GM15510 (cell line): ENCODE data around the gene MRPL27.

Experiments used
- POLR2A ChIP-seq: IDR thresholded peaks from 3 replicates; pipeline ENCODE4 v1.6.1; 2011; ENCODE audit warnings: borderline replicate concordance; ENCODE audit not compliant: insufficient read length; ENCODE audit errors: extremely low read depth

MRPL27 gene

DNA sequence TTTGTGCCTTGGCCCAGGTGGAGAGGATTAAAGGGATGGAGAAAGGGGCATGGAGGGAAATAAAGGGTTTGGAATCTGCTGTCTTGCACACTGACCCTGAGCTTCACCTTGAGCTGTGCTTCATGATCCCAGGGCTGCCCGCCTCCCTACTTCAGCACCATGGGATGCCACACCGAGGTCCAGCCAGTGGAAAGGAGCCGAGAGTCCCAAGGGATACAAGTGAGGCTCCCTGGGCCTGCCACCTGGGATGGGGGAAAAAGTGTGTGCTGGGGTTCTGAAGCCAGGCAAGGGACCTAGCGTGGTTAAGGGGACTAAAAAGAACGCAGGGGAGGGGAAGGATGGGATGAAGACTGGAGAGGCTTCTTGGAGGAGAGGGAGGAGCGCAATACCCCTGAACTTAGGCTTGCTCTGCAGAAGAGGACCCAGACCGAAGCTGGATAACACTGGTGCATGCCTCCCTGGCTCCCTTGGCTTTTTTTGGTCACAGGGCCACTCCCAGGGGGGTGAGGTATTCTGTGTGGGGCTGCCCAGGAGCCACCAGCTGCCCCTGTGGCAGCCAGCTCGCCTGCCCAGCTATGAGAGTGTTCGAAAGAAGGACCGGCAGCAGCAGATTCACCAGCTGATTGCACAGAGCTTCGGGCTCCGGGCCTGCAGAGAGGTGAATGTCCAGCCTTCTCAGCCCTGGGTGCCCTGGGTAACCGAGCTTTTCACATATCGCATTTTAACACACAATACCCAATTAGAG lies 7.2 kb downstream of the MRPL27 start:
- TF ChIP-seq POLR2A = no peak

DNA sequence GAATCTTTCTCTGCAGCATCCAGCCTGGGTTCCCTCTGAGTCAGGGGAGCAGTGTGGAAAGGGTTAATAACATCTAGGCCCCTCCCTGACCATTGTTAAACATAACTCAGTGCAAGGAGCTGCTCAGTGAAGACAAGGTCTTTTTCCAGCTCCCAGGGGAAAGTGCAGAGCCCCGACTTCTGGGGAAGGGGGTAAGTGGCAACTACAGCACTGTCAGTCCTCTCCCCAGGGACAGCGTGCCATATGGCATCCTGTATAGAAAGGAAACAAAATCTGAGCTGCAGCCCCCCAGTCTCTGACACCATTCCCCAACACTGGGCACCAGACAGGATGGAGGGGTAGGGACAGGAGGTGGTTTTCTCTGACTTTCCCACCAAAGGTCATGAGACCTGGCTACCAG lies 7.8 kb downstream of the MRPL27 start:
- no peak for TF ChIP-seq POLR2A

DNA sequence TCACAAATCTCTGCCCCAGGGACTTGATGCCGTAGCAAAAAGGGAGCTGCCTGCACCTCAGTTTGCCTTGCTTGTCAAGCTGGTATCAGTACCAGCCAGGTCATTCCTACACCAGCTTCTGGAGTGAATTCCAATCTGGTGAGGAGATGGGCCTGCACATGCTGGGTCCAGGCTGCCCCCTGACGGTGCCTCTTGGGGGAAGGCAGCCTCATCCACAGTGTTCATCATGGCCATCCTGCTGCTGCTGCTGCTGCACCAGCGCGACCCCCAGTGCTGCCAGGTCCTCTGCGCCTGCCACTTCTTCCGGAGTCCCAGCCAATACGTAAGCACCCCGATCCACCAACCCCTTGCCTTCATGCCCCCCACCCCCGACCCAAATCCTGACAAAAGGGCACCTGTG lies 8.3 kb downstream of the MRPL27 start:
- TF ChIP-seq POLR2A = no peak

DNA sequence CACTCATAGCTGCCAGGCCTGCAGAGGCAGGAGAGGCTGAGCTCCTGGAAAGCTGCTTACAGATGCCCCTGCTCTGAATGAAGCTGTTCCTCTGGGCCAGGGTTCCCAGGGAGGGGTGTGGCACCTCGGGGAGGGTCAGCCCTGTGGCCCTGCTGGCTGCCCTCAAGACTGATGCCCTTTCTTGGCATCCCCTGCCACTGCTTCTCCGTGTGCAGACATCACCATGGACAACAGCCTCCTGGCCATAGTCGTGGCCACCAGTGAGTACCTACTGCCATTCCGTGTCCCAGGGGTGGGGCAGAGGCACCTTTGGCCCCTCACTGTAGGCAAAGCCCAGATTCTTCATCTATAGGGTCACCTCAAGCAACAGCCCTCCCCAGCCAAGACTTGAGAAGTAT lies 8.9 kb downstream of the MRPL27 start:
- TF ChIP-seq POLR2A = no peak

DNA sequence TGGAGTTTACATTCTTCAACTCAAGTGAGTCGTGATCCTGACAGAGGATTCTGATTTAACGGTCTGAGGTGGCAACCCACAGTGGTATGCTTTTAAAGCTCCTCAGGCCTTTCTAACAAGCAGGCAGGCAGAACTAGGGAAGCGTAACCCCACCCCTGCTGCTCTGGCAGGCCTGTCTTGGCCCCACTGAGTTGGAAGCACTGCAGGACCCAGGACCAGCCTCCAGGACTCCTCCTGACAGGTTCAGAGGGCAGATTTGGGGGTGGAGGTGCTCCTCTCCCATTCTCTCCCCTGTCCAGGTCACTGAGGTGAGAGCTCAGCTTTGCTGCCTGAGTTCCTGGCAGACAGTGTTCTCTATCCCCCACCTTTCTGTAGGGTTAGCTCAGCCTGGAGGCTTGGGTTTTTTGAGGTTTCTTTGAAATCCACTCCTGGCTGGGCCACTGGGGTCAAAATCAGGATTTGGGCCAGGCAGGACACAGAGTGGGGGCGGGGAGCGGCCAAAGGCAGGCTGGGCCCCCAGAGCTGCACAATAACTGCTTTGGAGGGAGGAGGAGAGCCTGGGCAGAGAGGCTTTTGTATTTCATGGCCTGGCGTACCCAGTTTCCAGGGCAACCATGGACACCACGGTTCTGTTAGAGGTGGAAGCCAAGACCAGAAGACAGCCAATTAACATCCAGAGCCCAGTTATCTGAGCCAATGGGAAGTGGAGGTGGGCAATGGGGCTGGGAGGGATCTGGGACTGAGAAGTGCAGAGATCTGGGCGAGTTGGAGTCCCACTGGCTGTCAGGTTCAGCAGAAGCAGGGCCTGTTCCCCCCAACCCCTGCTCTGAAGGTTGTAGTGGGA lies 9.5 kb downstream of the MRPL27 start:
- TF ChIP-seq POLR2A = no peak

DNA sequence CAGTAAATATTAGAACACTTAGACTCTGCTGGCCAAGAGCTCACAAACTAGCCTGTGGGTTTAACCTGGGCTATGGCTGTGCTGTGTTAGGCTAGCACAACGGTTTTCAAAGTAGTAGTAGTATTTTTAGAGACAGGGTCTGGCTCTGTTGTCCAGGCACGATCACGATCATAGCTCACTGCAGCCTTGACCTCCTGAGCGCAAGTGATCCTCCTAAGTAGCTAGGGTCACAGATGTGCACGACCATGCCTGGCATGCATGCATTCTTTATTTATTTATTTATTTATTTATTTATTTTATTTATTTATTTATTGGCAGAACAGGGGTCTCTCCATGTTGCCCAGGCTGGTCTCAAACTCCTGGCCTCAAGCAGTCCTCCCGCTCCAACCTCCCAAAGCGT lies 10.3 kb downstream of the MRPL27 start:
- no peak for TF ChIP-seq POLR2A

DNA sequence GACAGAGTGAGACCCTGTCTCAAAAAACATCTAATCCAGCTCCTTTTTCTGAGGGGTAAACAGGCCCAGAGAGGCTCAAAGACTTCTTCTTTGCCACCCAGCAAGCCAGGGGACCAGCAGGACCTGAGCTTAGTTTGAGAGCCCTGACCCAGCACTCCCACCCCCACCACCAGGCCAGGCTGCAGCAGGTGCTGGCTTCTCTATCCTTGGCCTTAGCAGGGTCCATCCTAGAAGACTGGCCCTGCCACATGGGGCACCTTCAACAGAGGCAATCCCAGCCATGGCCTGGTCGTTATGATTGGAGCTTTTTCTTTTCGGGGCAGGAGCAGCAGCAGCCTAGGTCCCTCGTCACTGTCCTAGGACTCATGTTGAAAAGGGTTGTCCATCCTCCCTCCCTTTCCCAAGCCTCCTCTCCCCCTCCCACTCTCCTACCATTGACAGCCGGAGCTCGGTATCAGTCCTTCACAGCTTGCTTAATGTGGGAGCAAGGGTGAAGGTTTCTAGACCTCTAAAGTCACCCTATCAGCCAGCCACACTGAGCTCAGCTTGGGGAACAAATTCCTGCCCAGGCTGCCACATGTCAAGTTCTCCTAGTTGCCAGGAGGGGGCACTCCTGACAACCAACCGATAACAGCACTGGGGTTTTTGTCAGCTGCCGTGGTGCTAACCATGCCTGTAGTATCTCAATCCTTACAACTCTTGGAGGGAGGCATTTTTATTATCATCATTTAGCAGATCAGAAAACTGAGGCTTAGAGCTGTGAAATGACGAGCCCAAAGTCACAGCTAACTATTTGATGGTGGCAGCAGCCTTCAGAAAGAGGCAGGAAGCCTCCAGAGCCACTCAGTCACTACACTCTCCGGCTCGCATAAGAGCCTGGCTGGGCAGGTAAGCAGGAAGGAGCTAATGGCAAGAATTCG lies 11.2 kb downstream of the MRPL27 start:
- TF ChIP-seq POLR2A = no peak

DNA sequence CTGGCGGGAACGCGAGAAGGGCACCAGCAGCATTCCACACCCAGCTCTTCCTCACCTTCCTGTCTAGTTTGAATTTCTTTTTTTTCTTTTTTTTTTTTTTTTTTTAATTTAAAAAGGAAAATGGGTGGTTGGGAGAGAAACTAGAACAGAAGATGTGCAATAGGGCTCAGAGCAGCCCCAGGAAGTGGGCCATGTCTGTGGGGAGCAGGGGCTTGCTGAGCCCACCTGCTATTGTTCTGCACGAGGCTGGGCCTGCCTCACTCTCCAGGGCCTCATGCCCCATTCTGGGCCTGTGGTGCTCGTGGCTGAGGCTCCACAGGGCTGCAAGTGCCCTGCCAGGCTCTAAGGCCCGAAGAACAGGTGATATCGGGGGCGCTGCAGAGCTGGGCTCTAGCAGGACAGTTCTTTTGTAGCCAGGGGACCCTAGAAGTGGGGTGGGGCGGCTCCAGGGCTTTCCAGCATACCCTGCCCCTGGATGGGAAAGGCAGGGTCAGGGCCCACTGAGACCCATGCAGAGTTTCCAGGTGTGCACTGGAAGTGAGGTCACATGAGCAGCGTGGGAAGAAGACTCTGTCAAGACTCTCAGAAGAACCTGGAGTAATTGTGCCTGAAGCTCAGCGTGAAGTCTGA lies 12.4 kb downstream of the MRPL27 start:
- TF ChIP-seq POLR2A = no peak

DNA sequence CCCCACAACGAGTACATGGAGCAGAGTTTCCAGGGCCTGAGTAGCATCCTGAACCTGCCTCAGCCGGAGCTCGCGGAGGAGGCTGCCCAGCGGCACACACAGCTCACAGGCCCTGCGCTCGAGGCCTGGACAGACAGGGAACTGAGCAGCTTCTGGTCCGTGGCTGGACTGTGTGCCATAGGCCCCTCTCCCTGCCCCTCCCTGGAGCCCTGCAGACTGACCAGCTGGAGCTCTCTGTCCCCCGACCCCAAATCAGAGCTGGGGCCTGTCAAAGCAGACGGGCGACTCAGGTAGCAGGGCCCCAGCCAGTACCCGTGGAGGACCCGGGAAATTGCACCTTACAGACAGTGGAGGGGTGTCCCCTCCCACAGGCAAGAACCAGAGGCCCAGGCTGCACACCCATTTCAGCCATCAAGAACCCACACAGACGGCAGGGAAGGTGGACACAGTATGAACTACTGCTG lies 13.0 kb downstream of the MRPL27 start:
- no peak for TF ChIP-seq POLR2A

DNA sequence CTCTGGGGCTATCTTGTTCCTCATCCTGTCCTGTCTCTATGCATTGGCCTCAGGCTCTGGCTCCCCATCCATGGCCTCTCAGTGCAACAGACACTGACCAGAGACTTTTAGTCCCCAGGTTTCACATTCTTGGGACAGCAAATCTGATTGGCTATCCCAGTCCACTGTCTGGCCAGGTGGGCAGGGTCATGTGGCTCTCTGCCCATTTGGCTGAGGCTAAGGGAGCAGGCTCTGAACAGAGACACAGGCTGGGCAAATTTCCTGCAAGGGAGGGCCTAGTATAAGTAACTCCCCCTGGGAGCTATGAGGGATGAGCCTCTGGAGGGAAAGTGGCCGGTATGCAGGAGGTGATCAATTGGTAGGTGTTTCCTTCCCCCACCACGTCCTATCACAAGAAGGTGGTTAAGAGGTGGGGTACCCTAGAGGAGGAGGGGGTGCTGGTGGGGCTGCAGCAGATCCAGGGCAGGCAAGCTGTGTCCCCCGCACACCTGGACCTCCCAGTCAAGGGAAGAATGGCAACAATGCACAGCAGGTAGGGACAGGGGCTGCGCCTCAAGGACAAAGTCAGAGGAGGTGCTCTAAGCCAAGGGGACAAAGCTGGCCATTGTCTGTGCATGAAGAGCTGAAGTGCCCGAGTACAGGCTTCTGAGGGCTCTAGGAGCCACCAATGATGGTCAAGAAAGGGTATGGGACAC lies 13.8 kb downstream of the MRPL27 start:
- no peak for TF ChIP-seq POLR2A

DNA sequence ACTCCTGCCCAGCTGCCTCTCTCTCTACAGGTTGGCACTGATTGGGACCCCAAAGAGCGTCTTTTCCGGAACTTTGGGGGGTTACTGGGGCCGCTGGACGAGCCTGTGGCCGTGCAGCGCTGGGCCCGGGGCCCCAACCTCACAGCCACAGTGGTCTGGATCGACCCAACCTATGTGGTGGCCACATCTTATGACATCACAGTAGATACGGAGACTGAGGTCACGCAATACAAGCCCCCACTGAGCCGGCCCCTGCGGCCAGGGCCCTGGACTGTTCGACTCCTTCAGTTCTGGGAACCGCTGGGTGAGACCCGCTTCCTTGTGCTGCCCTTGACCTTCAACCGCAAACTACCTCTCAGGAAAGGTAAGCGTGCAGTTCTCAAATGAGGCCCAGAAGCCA lies 14.8 kb downstream of the MRPL27 start:
- no peak for TF ChIP-seq POLR2A

DNA sequence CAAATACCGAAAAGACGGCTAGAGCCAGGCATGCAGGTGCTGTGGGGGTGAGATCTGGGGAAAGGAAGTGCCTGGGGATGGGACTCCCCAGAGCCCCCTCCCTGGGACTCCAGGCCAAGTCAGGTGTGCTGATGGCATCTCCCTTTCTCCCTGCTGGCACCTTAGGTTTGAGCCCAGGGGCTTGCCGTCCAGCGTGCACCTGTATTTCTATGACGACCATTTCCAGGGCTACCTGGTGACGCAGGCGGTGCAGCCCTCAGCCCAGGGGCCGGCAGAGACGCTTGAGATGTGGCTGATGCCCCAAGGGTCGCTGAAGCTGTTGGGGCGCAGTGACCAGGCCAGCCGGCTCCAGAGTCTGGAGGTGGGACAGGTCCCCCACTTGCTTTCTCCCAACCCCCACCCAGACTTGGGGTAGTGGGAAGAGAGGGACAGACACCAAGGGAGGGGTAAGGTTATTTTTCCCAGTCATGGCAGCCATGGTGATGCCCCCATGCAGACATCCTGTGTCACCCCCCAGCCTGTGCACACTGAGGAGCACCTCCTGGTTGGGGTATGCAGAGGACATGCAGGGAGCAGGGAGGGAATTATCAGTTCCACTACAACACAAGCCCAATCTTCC lies 16.0 kb downstream of the MRPL27 start:
- no peak for TF ChIP-seq POLR2A

DNA sequence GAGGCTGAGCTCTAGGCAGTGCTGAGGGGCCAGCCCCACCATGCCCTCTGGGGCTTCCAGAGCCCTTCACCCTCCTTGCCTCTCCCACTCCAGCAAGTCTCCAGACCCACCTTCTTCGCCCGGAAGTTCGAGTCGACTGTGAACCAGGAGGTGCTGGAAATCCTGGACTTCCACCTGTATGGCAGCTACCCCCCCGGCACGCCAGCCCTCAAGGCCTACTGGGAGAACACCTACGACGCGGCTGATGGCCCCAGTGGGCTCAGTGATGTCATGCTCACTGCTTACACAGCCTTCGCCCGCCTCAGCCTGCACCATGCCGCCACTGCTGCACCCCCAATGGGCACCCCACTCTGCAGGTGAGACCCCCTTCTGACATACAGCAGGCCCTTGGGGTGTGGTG lies 16.6 kb downstream of the MRPL27 start:
- TF ChIP-seq POLR2A = no peak

DNA sequence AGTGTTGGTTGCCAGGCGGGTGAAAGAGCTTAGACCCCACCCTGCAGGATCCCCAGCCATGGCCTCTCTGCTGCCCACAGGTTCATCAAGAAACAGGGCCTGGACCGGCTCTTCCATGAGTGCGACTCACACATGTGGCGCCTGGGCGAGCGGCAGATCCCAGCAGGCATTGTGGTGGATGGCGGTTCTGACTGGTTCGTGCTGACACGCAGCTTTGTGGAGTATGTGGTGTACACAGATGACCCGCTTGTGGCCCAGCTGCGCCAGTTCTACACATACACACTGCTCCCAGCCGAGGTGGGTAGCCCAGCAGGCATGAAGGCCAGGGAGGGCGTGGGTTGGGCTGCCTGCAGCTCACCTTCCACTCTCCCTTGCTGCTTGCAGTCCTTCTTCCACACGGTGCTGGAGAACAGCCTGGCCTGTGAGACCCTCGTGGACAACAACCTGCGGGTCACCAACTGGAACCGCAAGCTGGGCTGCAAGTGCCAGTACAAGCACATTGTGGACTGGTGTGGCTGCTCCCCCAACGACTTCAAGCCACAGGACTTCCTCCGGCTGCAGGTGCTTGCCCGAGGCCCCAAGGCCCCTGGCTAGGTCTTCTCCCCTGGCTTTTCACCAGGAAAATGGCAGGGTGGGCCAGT lies 17.2 kb downstream of the MRPL27 start:
- TF ChIP-seq POLR2A = no peak

DNA sequence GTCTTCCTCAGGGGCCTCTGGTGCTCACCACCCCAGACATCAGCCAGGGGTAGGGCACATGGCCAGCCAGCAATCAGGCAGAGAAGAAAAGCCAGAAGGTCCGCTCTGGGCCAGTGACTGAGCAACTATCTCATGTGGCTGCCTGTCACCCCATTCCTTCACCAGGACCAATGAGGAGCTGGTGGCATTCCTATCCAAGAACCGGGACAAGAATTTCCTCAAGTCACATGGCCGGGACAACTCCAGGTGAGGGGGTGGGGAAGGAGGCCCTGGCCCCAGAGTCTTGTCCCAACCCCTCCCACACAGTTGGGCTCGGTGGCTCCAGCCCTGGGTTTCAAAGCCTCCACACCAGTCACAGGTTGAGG lies 17.7 kb downstream of the MRPL27 start:
- no peak for TF ChIP-seq POLR2A
